Astrocyte of the cerebellum (primary cell): ENCODE measurements around the gene TEX264.
"Not testable (repeated sequence)": the region's sequence is repeated elsewhere in the genome, so short reads cannot be mapped to it uniquely, and the experiment has no call there.

Experiments used
- DNase-seq: peaks from one replicate; pipeline ENCODE4 v3.0.0-alpha.2; 2011; ENCODE audit warnings: low read depth
- H3K4me3 ChIP-seq: 2 replicates; pipeline ENCODE4 v1.5.1; 2011; ENCODE audit warnings: mild to moderate bottlenecking, low read depth, low read length, moderate library complexity
- CTCF ChIP-seq: IDR thresholded peaks from 2 replicates; pipeline ENCODE4 v1.5.1; 2012; ENCODE audit warnings: low read length, low read depth, moderate library complexity, mild to moderate bottlenecking; ENCODE audit errors: missing control alignments
- in situ Hi-C: cut with HindIII; loops from 2 replicates; pipeline ENCODE4 v1.10.0; 2017; ENCODE audit warnings: low sequenced_read_pairs

TEX264 gene

GRCh38 chr3:51739110-51739509 is 68.1 kb downstream of the TEX264 start:
- TF ChIP-seq CTCF = no peak
- H3K4me3 ChIP-seq = no peak overlapping the region
- DNase-seq = no peak
- in situ Hi-C loops = no loop called here

GRCh38 chr3:51742320-51742719 is 71.3 kb downstream of the TEX264 start:
- DNase-seq, in situ Hi-C loops, H3K4me3 ChIP-seq: not testable (repeated sequence)

- in situ Hi-C loops, H3K4me3 ChIP-seq, DNase-seq: not testable (repeated sequence)
These were observed 71.9 kb downstream of the TEX264 start for GRCh38 chr3:51742978-51743377.

- no peak for TF ChIP-seq CTCF
- no peak overlapping the region for H3K4me3 ChIP-seq
- no peak for DNase-seq
- in situ Hi-C loops = no loop called here
These were observed 76.8 kb downstream of the TEX264 start for GRCh38 chr3:51747840-51748239.

GRCh38 chr3:51748327-51748726 is 77.3 kb downstream of the TEX264 start:
- in situ Hi-C loops = no loop called here
- no peak for DNase-seq
- TF ChIP-seq CTCF = no peak
- H3K4me3 ChIP-seq = no peak overlapping the region

- no peak overlapping the region for H3K4me3 ChIP-seq
- TF ChIP-seq CTCF = no peak
- no peak for DNase-seq
- in situ Hi-C loops = no loop called here
These were observed 79.8 kb downstream of the TEX264 start for GRCh38 chr3:51750878-51751277.

GRCh38 chr3:51751287-51751686 is 80.2 kb downstream of the TEX264 start:
- H3K4me3 ChIP-seq = no peak overlapping the region
- TF ChIP-seq CTCF = no peak
- DNase-seq = no peak
- in situ Hi-C loops = no loop called here
